Astrocyte (in vitro differentiated cells and primary cell): Measurements from ENCODE around the gene BCS1L. TPM values are rescaled to one million over a fixed set of nuclear protein-coding genes. Genes with fewer than 3 reads are reported as not detected.

Experiments used
- DNase-seq: peaks from one replicate; pipeline ENCODE4 v3.0.0-alpha.2; 2010; ENCODE audit warnings: low read depth
- FAIRE-seq: peaks from 2 replicates; lab custom pipeline; 2011; peaks lifted over from hg19 to GRCh38; lab: Jason Lieb, UNC
- H2AFZ ChIP-seq: 2 replicates; pipeline ENCODE4 v1.6.0; 2012; ENCODE audit warnings: low read depth, low read length, inconsistent platforms
- H3K27ac ChIP-seq: 2 replicates; pipeline ENCODE4 v1.5.1; 2011; ENCODE audit warnings: low read depth, low read length, inconsistent platforms
- H3K27me3 ChIP-seq: 2 replicates; pipeline ENCODE4 v1.6.0; 2011; ENCODE audit warnings: low read length, inconsistent platforms; ENCODE audit not compliant: insufficient read depth
- H3K36me3 ChIP-seq: 2 replicates; pipeline ENCODE4 v1.5.1; 2011; ENCODE audit warnings: low read length, inconsistent platforms; ENCODE audit not compliant: insufficient read depth
- H3K4me1 ChIP-seq: 2 replicates; pipeline ENCODE4 v1.5.1; 2011; ENCODE audit warnings: low read length, inconsistent platforms; ENCODE audit not compliant: insufficient read depth
- H3K4me2 ChIP-seq: 2 replicates; pipeline ENCODE4 v1.6.0; 2012; ENCODE audit warnings: low read length, inconsistent platforms
- H3K4me3 ChIP-seq: 2 replicates; pipeline ENCODE4 v1.5.1; 2011; ENCODE audit warnings: low read depth, mild to moderate bottlenecking, low read length, inconsistent platforms; ENCODE audit not compliant: insufficient read depth
- H3K79me2 ChIP-seq: 2 replicates; pipeline ENCODE4 v1.6.0; 2012; ENCODE audit warnings: mild to moderate bottlenecking, low read length, inconsistent platforms; ENCODE audit not compliant: insufficient read depth
- H3K9ac ChIP-seq: 2 replicates; pipeline ENCODE4 v1.6.0; 2012; ENCODE audit warnings: mild to moderate bottlenecking, low read length, inconsistent platforms
- H3K9me3 ChIP-seq: 2 replicates; pipeline ENCODE4 v1.5.1; 2012; ENCODE audit warnings: low read depth, mild to moderate bottlenecking, low read length, inconsistent platforms; ENCODE audit not compliant: insufficient read depth
- H4K20me1 ChIP-seq: 2 replicates; pipeline ENCODE4 v1.6.0; 2012; ENCODE audit warnings: low read length, inconsistent platforms; ENCODE audit not compliant: insufficient read depth
- H3K27ac Mint-ChIP-seq: one replicate; pipeline ENCODE4 v1.8.0; 2021; ENCODE audit warnings: mild to moderate bottlenecking, mixed read lengths; ENCODE audit not compliant: unreplicated experiment
- H3K27me3 Mint-ChIP-seq: one replicate; pipeline ENCODE4 v1.8.0; 2021; ENCODE audit warnings: low read depth, mixed read lengths; ENCODE audit not compliant: unreplicated experiment
- H3K36me3 Mint-ChIP-seq: one replicate; pipeline ENCODE4 v1.8.0; 2021; ENCODE audit warnings: low read depth, mixed read lengths; ENCODE audit not compliant: unreplicated experiment
- H3K4me1 Mint-ChIP-seq: one replicate; pipeline ENCODE4 v1.8.0; 2021; ENCODE audit warnings: low read depth, mixed read lengths; ENCODE audit not compliant: unreplicated experiment
- H3K4me3 Mint-ChIP-seq: one replicate; pipeline ENCODE4 v1.8.0; 2021; ENCODE audit warnings: mild to moderate bottlenecking, moderate library complexity, mixed read lengths; ENCODE audit not compliant: unreplicated experiment
- H3K9me3 Mint-ChIP-seq: one replicate; pipeline ENCODE4 v1.8.0; 2021; ENCODE audit warnings: mild to moderate bottlenecking, mixed read lengths; ENCODE audit not compliant: unreplicated experiment
- EZH2 ChIP-seq: IDR thresholded peaks from 2 replicates; pipeline ENCODE4 v1.6.1; 2012; ENCODE audit warnings: mild to moderate bottlenecking, low read length, inconsistent platforms; ENCODE audit not compliant: insufficient read depth
- total RNA-seq: library from RNA; stranded (reverse); gene quantifications from 2 replicates; pipeline ENCODE4 v1.2.1, GENCODE V29; 2021
- TF ChIP-seq, protein P1 (sequence below): IDR thresholded peaks from 2 replicates; pipeline ENCODE4 v1.5.1; 2011; ENCODE audit warnings: low read depth, mild to moderate bottlenecking, inconsistent platforms, low read length, moderate library complexity; ENCODE audit not compliant: insufficient read depth

BCS1L gene
- total RNA-seq, 1 donor from 2014 or later: 27.5 TPM

DNA sequence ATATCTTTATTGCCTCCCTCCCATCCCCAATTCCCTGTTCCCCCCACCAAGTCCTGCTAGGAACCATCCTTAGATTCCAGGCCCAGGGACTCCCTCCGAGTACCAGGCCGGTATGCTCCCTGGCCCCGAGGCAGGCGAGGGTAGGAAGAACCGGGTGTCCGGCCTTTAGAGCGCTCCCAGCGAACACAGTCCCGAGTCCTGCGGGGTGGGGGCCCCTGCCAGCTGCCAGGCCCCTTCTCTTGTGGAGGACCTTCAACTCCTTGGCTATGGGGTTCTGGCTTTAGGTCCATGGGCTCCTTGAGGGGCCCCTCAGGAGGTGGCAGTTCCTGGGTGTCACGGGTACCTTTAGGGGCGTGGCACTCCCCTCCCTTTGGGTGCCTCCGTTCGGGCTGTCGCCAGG lies 4.4 kb downstream of the BCS1L start:
- DNase-seq (no peak), FAIRE-seq (no peak)
- H2AFZ ChIP-seq: no peak overlapping the region
- no peaks in the 10 kb centered on the region for H3K9me3 ChIP-seq
- peaks cover 24% of the 10 kb centered on the region for H4K20me1 ChIP-seq
- H3K27me3 ChIP-seq: no peaks in the 10 kb centered on the region
- TF ChIP-seq EZH2: no peak
- TF ChIP-seq, protein P1, sequence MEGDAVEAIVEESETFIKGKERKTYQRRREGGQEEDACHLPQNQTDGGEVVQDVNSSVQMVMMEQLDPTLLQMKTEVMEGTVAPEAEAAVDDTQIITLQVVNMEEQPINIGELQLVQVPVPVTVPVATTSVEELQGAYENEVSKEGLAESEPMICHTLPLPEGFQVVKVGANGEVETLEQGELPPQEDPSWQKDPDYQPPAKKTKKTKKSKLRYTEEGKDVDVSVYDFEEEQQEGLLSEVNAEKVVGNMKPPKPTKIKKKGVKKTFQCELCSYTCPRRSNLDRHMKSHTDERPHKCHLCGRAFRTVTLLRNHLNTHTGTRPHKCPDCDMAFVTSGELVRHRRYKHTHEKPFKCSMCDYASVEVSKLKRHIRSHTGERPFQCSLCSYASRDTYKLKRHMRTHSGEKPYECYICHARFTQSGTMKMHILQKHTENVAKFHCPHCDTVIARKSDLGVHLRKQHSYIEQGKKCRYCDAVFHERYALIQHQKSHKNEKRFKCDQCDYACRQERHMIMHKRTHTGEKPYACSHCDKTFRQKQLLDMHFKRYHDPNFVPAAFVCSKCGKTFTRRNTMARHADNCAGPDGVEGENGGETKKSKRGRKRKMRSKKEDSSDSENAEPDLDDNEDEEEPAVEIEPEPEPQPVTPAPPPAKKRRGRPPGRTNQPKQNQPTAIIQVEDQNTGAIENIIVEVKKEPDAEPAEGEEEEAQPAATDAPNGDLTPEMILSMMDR: no peak
- H3K9ac ChIP-seq: no peak overlapping the region
- H3K36me3 ChIP-seq: peaks cover 49% of the 10 kb centered on the region
- Mint-ChIP-seq H3K36me3 (peaks cover 10% of the 10 kb centered on the region), H3K27me3 (no peaks in the 10 kb centered on the region), H3K27ac (no peak overlapping the region), H3K4me3 (no peak overlapping the region), H3K9me3 (no peaks in the 10 kb centered on the region), H3K4me1 (peaks cover 5% of the 10 kb centered on the region)
- H3K4me1 ChIP-seq: peaks cover 5% of the 10 kb centered on the region
- no peak overlapping the region for H3K4me3 ChIP-seq
- no peak overlapping the region for H3K4me2 ChIP-seq
- no peak overlapping the region for H3K27ac ChIP-seq
- H3K79me2 ChIP-seq: peaks cover 32% of the 10 kb centered on the region

DNA sequence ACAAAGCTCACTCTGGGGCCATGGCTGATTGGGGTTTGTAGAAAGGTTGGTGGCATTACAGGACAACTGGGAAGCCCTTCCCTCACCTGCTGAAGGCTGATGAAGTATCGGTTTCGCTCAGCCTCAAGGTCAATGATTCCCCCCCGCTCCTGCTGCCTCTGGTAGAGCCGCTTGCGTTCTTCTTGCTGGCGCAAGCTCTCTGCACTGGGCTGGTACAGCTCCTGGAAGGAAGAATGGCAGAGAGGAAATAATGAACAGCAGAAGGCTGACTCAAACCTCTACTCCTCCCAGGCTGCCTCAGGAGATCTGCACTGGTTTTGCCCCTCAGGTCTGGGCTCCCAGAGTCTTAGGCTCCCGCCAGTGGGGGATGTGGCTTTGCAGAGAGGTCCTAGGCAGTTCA lies 5.2 kb downstream of the BCS1L start:
- H2AFZ ChIP-seq: no peak overlapping the region
- no peak overlapping the region for H3K4me3 Mint-ChIP-seq

DNA sequence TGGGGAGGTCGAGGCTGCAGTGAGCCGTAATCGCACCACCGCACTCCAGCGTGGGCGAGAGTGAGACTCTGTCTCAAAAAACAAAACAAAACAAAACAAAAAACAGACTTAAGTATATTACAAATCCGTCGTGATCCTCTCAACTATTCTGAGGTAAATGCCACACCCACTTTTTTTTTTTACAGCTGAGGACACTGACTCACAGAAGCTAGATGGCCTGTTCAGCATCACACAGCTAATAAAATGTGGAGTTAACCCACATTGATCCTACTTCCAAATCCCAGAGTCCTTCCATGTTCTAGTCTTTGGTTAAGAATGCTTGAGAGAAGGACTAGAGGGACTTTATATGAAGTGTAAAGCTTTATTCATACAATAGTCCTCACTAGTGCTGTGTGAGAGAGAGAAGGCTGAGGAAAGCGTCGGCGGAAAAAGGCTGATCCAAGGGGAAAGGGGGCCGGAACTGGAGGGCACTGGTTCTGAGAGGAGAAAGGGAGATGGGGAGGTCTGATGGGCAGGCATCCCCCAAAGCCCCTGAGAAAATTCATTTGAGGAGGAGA lies 11.7 kb downstream of the BCS1L start:
- peaks cover 37% of the 10 kb centered on the region for H3K79me2 ChIP-seq
- no peak for TF ChIP-seq EZH2
- TF ChIP-seq, protein P1: no peak
- peak; percentile 18 for DNase-seq

More for the DNA sequence above, 5.2 kb downstream of the BCS1L start:
- Histone ChIP-seq H3K36me3 (peaks cover 49% of the 10 kb centered on the region), H3K4me1 (peaks cover 5% of the 10 kb centered on the region), H3K27me3 (no peaks in the 10 kb centered on the region), H3K4me2 (no peak overlapping the region), H4K20me1 (peaks cover 32% of the 10 kb centered on the region), H3K79me2 (peaks cover 32% of the 10 kb centered on the region), H3K9ac (no peak overlapping the region), H3K4me3 (no peak overlapping the region), H3K9me3 (no peaks in the 10 kb centered on the region), H3K27ac (no peak overlapping the region)
- H3K9me3 Mint-ChIP-seq: no peaks in the 10 kb centered on the region
- H3K4me1 Mint-ChIP-seq: peaks cover 3% of the 10 kb centered on the region
- H3K36me3 Mint-ChIP-seq: peaks cover 10% of the 10 kb centered on the region
- no peak for DNase-seq
- H3K27me3 Mint-ChIP-seq: no peaks in the 10 kb centered on the region
- no peak for FAIRE-seq
- peak overlapping the region; percentile 45 for H3K27ac Mint-ChIP-seq
- TF ChIP-seq EZH2: no peak
- TF ChIP-seq, protein P1: no peak

More for the DNA sequence above, 11.7 kb downstream of the BCS1L start:
- H3K27ac ChIP-seq: peak overlapping the region; percentile 73
- Mint-ChIP-seq H3K27ac (peak overlapping the region; percentile 99), H3K4me3 (peak overlapping the region; percentile 99), H3K4me1 (peaks cover 8% of the 10 kb centered on the region), H3K27me3 (no peaks in the 10 kb centered on the region), H3K36me3 (peaks cover 7% of the 10 kb centered on the region), H3K9me3 (no peaks in the 10 kb centered on the region)
- H3K4me3 ChIP-seq: peak overlapping the region; percentile 94
- peak overlapping the region; percentile 98 for H3K4me2 ChIP-seq
- H3K4me1 ChIP-seq: peaks cover 9% of the 10 kb centered on the region
- H4K20me1 ChIP-seq: peaks cover 32% of the 10 kb centered on the region
- peak overlapping the region; percentile 87 for H3K9ac ChIP-seq
- H2AFZ ChIP-seq: peak overlapping the region; percentile 82
- no peak for FAIRE-seq
- peaks cover 23% of the 10 kb centered on the region for H3K36me3 ChIP-seq
- no peaks in the 10 kb centered on the region for H3K9me3 ChIP-seq
- H3K27me3 ChIP-seq: no peaks in the 10 kb centered on the region
